H9 (cell line): ENCODE measurements around the gene PIK3C2B. TPM values are rescaled to one million over a fixed set of nuclear protein-coding genes. Genes with fewer than 3 reads are reported as not detected.

Source experiments
- DNase-seq: peaks from one replicate; pipeline ENCODE4 v3.0.0-alpha.2; 2017
- H2AFZ ChIP-seq: one replicate; pipeline ENCODE4 v1.6.1; 2013; ENCODE audit warnings: mild to moderate bottlenecking, low read length, control low read depth, moderate library complexity
- H2AK5ac ChIP-seq: 2 replicates; pipeline ENCODE4 v1.6.1; 2013; ENCODE audit warnings: low read length, control low read depth, mixed read lengths; ENCODE audit not compliant: insufficient read length
- H2BK120ac ChIP-seq: one replicate; pipeline ENCODE4 v1.6.1; 2013; ENCODE audit warnings: low read depth, mild to moderate bottlenecking, low read length, control low read depth, inconsistent platforms; ENCODE audit not compliant: poor library complexity, severe bottlenecking
- H2BK12ac ChIP-seq: 2 replicates; pipeline ENCODE4 v1.6.1; 2013; ENCODE audit warnings: low read length, control low read depth, mixed read lengths, low read depth; ENCODE audit not compliant: insufficient read length
- H2BK15ac ChIP-seq: 2 replicates; pipeline ENCODE4 v1.6.1; 2013; ENCODE audit warnings: low read depth, low read length, control low read depth
- H2BK20ac ChIP-seq: one replicate; pipeline ENCODE4 v1.6.1; 2013; ENCODE audit warnings: low read depth, mild to moderate bottlenecking, low read length, control low read depth, inconsistent platforms; ENCODE audit not compliant: poor library complexity, severe bottlenecking
- H2BK5ac ChIP-seq: 2 replicates; pipeline ENCODE4 v1.6.1; 2013; ENCODE audit warnings: low read length, control low read depth, mixed read lengths; ENCODE audit not compliant: insufficient read length
- H3K14ac ChIP-seq: 2 replicates; pipeline ENCODE4 v1.6.1; 2013; ENCODE audit warnings: low read length, control low read depth; ENCODE audit not compliant: insufficient read depth
- H3K18ac ChIP-seq: 2 replicates; pipeline ENCODE4 v1.6.1; 2013; ENCODE audit warnings: low read depth, mild to moderate bottlenecking, mixed read lengths, low read length, control low read depth; ENCODE audit not compliant: insufficient read length
- H3K23ac ChIP-seq: 2 replicates; pipeline ENCODE4 v1.6.1; 2013; ENCODE audit warnings: low read length, control low read depth, mixed read lengths, low read depth; ENCODE audit not compliant: insufficient read length
- H3K23me2 ChIP-seq: 2 replicates; pipeline ENCODE4 v1.6.1; 2013; ENCODE audit warnings: low read depth, mild to moderate bottlenecking, mixed read lengths, low read length, control low read depth; ENCODE audit not compliant: insufficient read length, poor library complexity, severe bottlenecking
- H3K27ac ChIP-seq: 2 replicates; pipeline ENCODE4 v1.5.1; 2013; ENCODE audit warnings: low read length, control low read depth, mixed read lengths, low read depth; ENCODE audit not compliant: insufficient read length
- H3K27me3 ChIP-seq: 2 replicates; pipeline ENCODE4 v1.6.1; 2013; ENCODE audit warnings: low read length, control low read depth, inconsistent platforms; ENCODE audit not compliant: insufficient read depth
- H3K4ac ChIP-seq: 2 replicates; pipeline ENCODE4 v1.6.1; 2013; ENCODE audit warnings: low read depth, mild to moderate bottlenecking, control low read depth, inconsistent platforms, low read length, moderate library complexity
- H3K4me1 ChIP-seq: 2 replicates; pipeline ENCODE4 v1.6.1; 2013; ENCODE audit warnings: low read length, control low read depth, inconsistent platforms; ENCODE audit not compliant: insufficient read depth
- H3K4me2 ChIP-seq: 2 replicates; pipeline ENCODE4 v1.6.1; 2013; ENCODE audit warnings: low read length, control low read depth, mixed read lengths; ENCODE audit not compliant: insufficient read length, insufficient read depth
- H3K56ac ChIP-seq: 2 replicates; pipeline ENCODE4 v1.6.1; 2013; ENCODE audit warnings: low read depth, mild to moderate bottlenecking, mixed read lengths, low read length, control low read depth; ENCODE audit not compliant: insufficient read length
- H3K79me1 ChIP-seq: 2 replicates; pipeline ENCODE4 v1.6.1; 2013; ENCODE audit warnings: low read depth, mild to moderate bottlenecking, moderate library complexity, low read length, control low read depth, inconsistent platforms; ENCODE audit not compliant: insufficient read depth, poor library complexity, severe bottlenecking
- H3K79me2 ChIP-seq: 2 replicates; pipeline ENCODE4 v1.6.1; 2013; ENCODE audit warnings: low read length, control low read depth, inconsistent platforms; ENCODE audit not compliant: insufficient read depth
- H3K9ac ChIP-seq: 2 replicates; pipeline ENCODE4 v1.6.1; 2013; ENCODE audit warnings: low read length, control low read depth, mixed read lengths; ENCODE audit not compliant: insufficient read length; ENCODE audit errors: extremely low read depth
- H3K9me3 ChIP-seq: one replicate; pipeline ENCODE4 v1.6.1; 2013; ENCODE audit warnings: low read depth, low read length, inconsistent platforms; ENCODE audit not compliant: control insufficient read depth
- H3T11ph ChIP-seq: one replicate; pipeline ENCODE4 v1.6.1; 2013; ENCODE audit warnings: mild to moderate bottlenecking, low read length, control low read depth, inconsistent platforms
- H4K20me1 ChIP-seq: one replicate; pipeline ENCODE4 v1.6.1; 2013; ENCODE audit not compliant: control insufficient read depth, insufficient read length, insufficient read depth
- H4K5ac ChIP-seq: 2 replicates; pipeline ENCODE4 v1.6.1; 2013; ENCODE audit warnings: low read depth, mild to moderate bottlenecking, mixed read lengths, low read length, control low read depth; ENCODE audit not compliant: insufficient read length
- H4K8ac ChIP-seq: replicated peaks from 2 replicates; pipeline ENCODE4 v1.6.1; 2013; ENCODE audit warnings: low read length, control low read depth, mixed read lengths, low read depth; ENCODE audit not compliant: insufficient read length
- H4K91ac ChIP-seq: 2 replicates; pipeline ENCODE4 v1.6.1; 2013; ENCODE audit warnings: low read depth, mild to moderate bottlenecking, moderate library complexity, mixed read lengths, low read length, control low read depth; ENCODE audit not compliant: insufficient read length
- H3K27ac Mint-ChIP-seq, 3 experiments: 2 replicates in 2 of 3; 3 replicates in 1 of 3; pipeline ENCODE4 v1.8.0; 2020 to 2021; ENCODE audit warnings: mixed read lengths in 3 of 3, mild to moderate bottlenecking in 1 of 3, moderate library complexity in 1 of 3
- H3K27me3 Mint-ChIP-seq: 2 replicates; pipeline ENCODE4 v1.8.0; 2021; ENCODE audit warnings: low read depth, mild to moderate bottlenecking, moderate library complexity, mixed read lengths
- H3K36me3 Mint-ChIP-seq, 3 experiments: 2 replicates in 2 of 3; 3 replicates in 1 of 3; pipeline ENCODE4 v1.8.0; 2020 to 2021; ENCODE audit warnings: low read depth in 3 of 3, mixed read lengths in 3 of 3; ENCODE audit not compliant: insufficient read depth in 1 of 3
- H3K4me1 Mint-ChIP-seq, 2 experiments: 2 replicates each; pipeline ENCODE4 v1.8.0; 2020; ENCODE audit warnings: mixed read lengths in 2 of 2
- H3K4me3 Mint-ChIP-seq, 2 experiments: 2 replicates in 1 of 2; 3 replicates in 1 of 2; pipeline ENCODE4 v1.8.0; 2020 to 2021; ENCODE audit warnings: mild to moderate bottlenecking in 2 of 2, mixed read lengths in 2 of 2, moderate library complexity in 1 of 2
- H3K9me3 Mint-ChIP-seq, 2 experiments: 2 replicates in 1 of 2; 3 replicates in 1 of 2; pipeline ENCODE4 v1.8.0; 2020; ENCODE audit warnings: mild to moderate bottlenecking in 2 of 2, mixed read lengths in 2 of 2, moderate library complexity in 1 of 2
- CTCF ChIP-seq: fragments of 200-600 bp; sonication (generic); conservative IDR thresholded peaks from 3 replicates; pipeline ENCODE4 v1.8.0; 2021; ENCODE audit warnings: antibody characterized with exemption, mild to moderate bottlenecking
- WGBS: extraction: QIAGEN DNeasy Blood & Tissue Kit; methylation state at CpG from one replicate; pipeline ENCODE4 v1.1.7; 2013; ENCODE audit warnings: missing lambda C conversion rate, low lambda C conversion rate, mixed read lengths; ENCODE audit not compliant: insufficient read length; ENCODE audit errors: extremely low coverage; 5-methylcytosine and 5-hydroxymethylcytosine counted together
- total RNA-seq: library from RNA; stranded (reverse); gene quantifications from 2 replicates; pipeline ENCODE4 v1.2.1, GENCODE V29; 2021

PIK3C2B gene
- total RNA-seq, 1 experiment from 2014 or later, result 13.1 TPM

- Histone ChIP-seq H3K56ac (no peak overlapping the region), H2BK120ac (no peak overlapping the region), H3K23ac (no peak overlapping the region), H3K79me2 (peaks cover 17% of the 10 kb centered on the region; the same call in 1 of the 2 replicates), H4K20me1 (no peaks in the 10 kb centered on the region), H3K4me1 (no peaks in the 10 kb centered on the region), H2AK5ac (no peak overlapping the region), H3K9me3 (no peaks in the 10 kb centered on the region), H3K79me1 (peaks cover 9% of the 10 kb centered on the region), H3K4me2 (no peak overlapping the region), H3K14ac (no peak overlapping the region), H4K91ac (no peak overlapping the region), H2BK5ac (no peak overlapping the region), H2BK12ac (no peak overlapping the region), H2BK20ac (no peak overlapping the region), H3K23me2 (no peaks in the 10 kb centered on the region), H3K4ac (no peak overlapping the region), H2AFZ (no peak overlapping the region), H4K8ac (no peak overlapping the region), H3K27ac (no peak overlapping the region), H3K9ac (no peak overlapping the region), H3K18ac (no peak overlapping the region), H2BK15ac (no peak overlapping the region), H4K5ac (no peak overlapping the region), H3K27me3 (no peaks in the 10 kb centered on the region), H3T11ph (no peak overlapping the region)
- no CpG with 5 or more reads among the region's 2 CpGs for WGBS
- Mint-ChIP-seq H3K4me3 (no peak overlapping the region), H3K27ac (no peak overlapping the region), H3K4me1 (peaks cover 5 to 7% of the 10 kb centered on the region in 2 experiments), H3K36me3 (peaks cover 10 to 15% (median 11%) of the 10 kb centered on the region in 3 experiments), H3K9me3 (peaks cover 0 to 2% of the 10 kb centered on the region in 2 experiments; a peak in 1 of 5 replicates), H3K27me3 (no peaks in the 10 kb centered on the region)
- TF ChIP-seq CTCF, result no peak
- DNase-seq, result no peak
These were observed 20.2 kb upstream of the PIK3C2B start for GRCh38 chr1:204514828-204515227.
